SH-SY5Y (cell line): ENCODE results near the gene PHLDA2.

Experiments used
- GATA2 ChIP-seq: IDR thresholded peaks from 2 replicates; pipeline ENCODE4 v1.6.1; 2011; ENCODE audit warnings: mild to moderate bottlenecking, low read depth, low read length
- GATA3 ChIP-seq: IDR thresholded peaks from 2 replicates; pipeline ENCODE4 v1.6.1; 2011; ENCODE audit warnings: low read depth, mild to moderate bottlenecking, low read length, moderate library complexity

DNA sequence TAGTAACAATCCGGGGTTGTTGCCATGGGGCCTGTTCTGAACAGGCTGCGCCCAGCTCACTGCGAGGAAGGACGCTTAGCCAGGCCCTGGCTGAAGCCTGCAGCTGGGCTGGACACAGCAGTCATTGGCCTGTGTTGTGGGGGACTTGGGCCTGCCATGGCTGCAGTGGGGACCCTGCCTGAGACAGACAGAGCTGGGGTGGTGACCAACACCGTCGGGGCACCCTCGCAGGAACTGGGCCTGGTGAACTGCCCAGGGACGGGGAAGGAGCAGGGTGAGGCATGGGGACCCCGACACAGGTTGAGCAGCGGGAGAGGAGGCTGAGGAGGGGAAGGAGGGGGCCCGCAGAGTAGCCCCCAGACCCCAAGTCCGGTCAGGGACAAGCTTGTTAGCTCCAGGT, 8.9 kb downstream of the PHLDA2 start:
- TF ChIP-seq GATA2, result no peak
- no peak for TF ChIP-seq GATA3
